Stimulated activated CD4-positive, alpha-beta T cell treated with anti-CD3 and anti-CD28 coated beads, Interleukin-15, amount 100 ng/mL, for 24 hours (primary cell): Measurements from ENCODE around the gene SP110.
A peak's percentile ranks its signal among the peaks of the same experiment; 100 is the strongest.
"Not testable (repeated sequence)": the region's sequence is repeated elsewhere in the genome, so short reads cannot be mapped to it uniquely, and the experiment has no call there.

Experiments used
- DNase-seq: peaks from one replicate; pipeline ENCODE4 v3.0.0-alpha.2; 2020

The SP110 gene

GRCh38 chr2:230222829-230223228 is 3.0 kb upstream of the SP110 start:
- not testable (repeated sequence) for DNase-seq

- no peak for DNase-seq
These were observed 1.7 kb upstream of the SP110 start for GRCh38 chr2:230221493-230221892.

GRCh38 chr2:230220347-230220969 is 674 bp upstream of the SP110 start:
- DNase-seq: no peak

- DNase-seq: no peak
These were observed 1.4 kb downstream of the SP110 start for GRCh38 chr2:230218421-230218820.

- no peak for DNase-seq
These were observed 2.4 kb downstream of the SP110 start for GRCh38 chr2:230217424-230217823.

- DNase-seq: no peak
These were observed 3.3 kb downstream of the SP110 start for GRCh38 chr2:230216489-230216888.

- no peak for DNase-seq
These were observed 10.2 kb downstream of the SP110 start for GRCh38 chr2:230209422-230210051.

- DNase-seq: no peak
These were observed 11.2 kb downstream of the SP110 start for GRCh38 chr2:230208576-230208975.

GRCh38 chr2:230205721-230206120 is 14.1 kb downstream of the SP110 start:
- DNase-seq: no peak

- no peak for DNase-seq
These were observed 14.8 kb downstream of the SP110 start for GRCh38 chr2:230205034-230205433.

GRCh38 chr2:230203110-230203676 is 16.6 kb downstream of the SP110 start:
- DNase-seq: no peak

- peak; percentile 39 for DNase-seq
These were observed 17.2 kb downstream of the SP110 start for GRCh38 chr2:230202430-230203109.

- DNase-seq: no peak
These were observed 34.8 kb downstream of the SP110 start for GRCh38 chr2:230184727-230185578.

- DNase-seq: no peak
These were observed 38.6 kb downstream of the SP110 start for GRCh38 chr2:230181195-230181594.

- no peak for DNase-seq
These were observed 39.9 kb downstream of the SP110 start for GRCh38 chr2:230179907-230180306.

GRCh38 chr2:230178546-230179485 is 41.0 kb downstream of the SP110 start:
- DNase-seq: no peak

GRCh38 chr2:230176996-230177395 is 42.8 kb downstream of the SP110 start:
- no peak for DNase-seq

- DNase-seq: no peak
These were observed 45.3 kb downstream of the SP110 start for GRCh38 chr2:230174466-230174865.

GRCh38 chr2:230172852-230173251 is 46.9 kb downstream of the SP110 start:
- no peak for DNase-seq

- DNase-seq: no peak
These were observed 47.6 kb downstream of the SP110 start for GRCh38 chr2:230172156-230172555.

- DNase-seq: no peak
These were observed 49.3 kb downstream of the SP110 start for GRCh38 chr2:230170532-230170931.
